Mammary epithelial cell (primary cell): ENCODE measurements around the gene RRP7A.
"Not testable (repeated sequence)": the region's sequence is repeated elsewhere in the genome, so short reads cannot be mapped to it uniquely, and the experiment has no call there.

ENCODE experiments used
- CTCF ChIP-seq, 2 donors: IDR thresholded peaks in 1 of 2; conservative IDR thresholded peaks in 1 of 2; 2 replicates each; pipeline ENCODE4 v1.5.1; 2011 to 2012; ENCODE audit warnings: inconsistent platforms in 2 of 2, low read length in 2 of 2, mild to moderate bottlenecking in 2 of 2, control low read depth in 1 of 2, low read depth in 1 of 2; ENCODE audit not compliant: insufficient read depth in 1 of 2; ENCODE audit errors: extremely low read depth in 1 of 2
- EZH2 ChIP-seq: IDR thresholded peaks from 2 replicates; pipeline ENCODE4 v1.6.1; 2012; ENCODE audit warnings: low read length, inconsistent platforms, borderline replicate concordance

- TF ChIP-seq CTCF (conservative IDR thresholded peaks at IDR 0.05 in 1 of 2, IDR thresholded peaks at IDR 0.05 in 1 of 2; ENCODE audit: extremely low read depth in 1 of 2, insufficient read depth in 1 of 2, low read depth in 1 of 2, low read length in 2 of 2); EZH2: not testable (repeated sequence)
These were observed 35.9 kb downstream of the RRP7A start for GRCh38 chr22:42483610-42484223.
